Ishikawa (cell line): ENCODE data around the gene ATP9B.

Experiments used
- CREB1 ChIP-seq: IDR thresholded peaks from 2 replicates; pipeline ENCODE4 v1.6.1; 2012; ENCODE audit warnings: low read depth
- EGR1 ChIP-seq: IDR thresholded peaks from 2 replicates; pipeline ENCODE4 v1.6.1; 2012
- EP300 ChIP-seq: IDR thresholded peaks from 2 replicates; pipeline ENCODE4 v1.6.1; 2012; ENCODE audit warnings: borderline replicate concordance
- FOXM1 ChIP-seq: IDR thresholded peaks from 2 replicates; pipeline ENCODE4 v1.6.1; 2012; ENCODE audit warnings: low read depth, borderline replicate concordance
- NFIC ChIP-seq: IDR thresholded peaks from 2 replicates; pipeline ENCODE4 v1.6.1; 2012
- RAD21 ChIP-seq: IDR thresholded peaks from 2 replicates; pipeline ENCODE4 v1.6.1; 2012; ENCODE audit warnings: low read depth
- TAF1 ChIP-seq: IDR thresholded peaks from 2 replicates; pipeline ENCODE4 v1.6.1; 2012; ENCODE audit warnings: low read depth, mild to moderate bottlenecking
- TCF12 ChIP-seq: IDR thresholded peaks from 2 replicates; pipeline ENCODE4 v1.6.1; 2012; ENCODE audit warnings: low read depth
- TEAD4 ChIP-seq: IDR thresholded peaks from 2 replicates; pipeline ENCODE4 v1.6.1; 2012
- YY1 ChIP-seq: IDR thresholded peaks from 2 replicates; pipeline ENCODE4 v1.6.1; 2012; ENCODE audit warnings: low read depth
- TF ChIP-seq, protein P1 (sequence below): IDR thresholded peaks from 2 replicates; pipeline ENCODE4 v1.6.1; 2012
- TF ChIP-seq, protein P2 (sequence below): IDR thresholded peaks from 2 replicates; pipeline ENCODE4 v1.6.1; 2012
- TF ChIP-seq, protein P3 (sequence below): IDR thresholded peaks from 2 replicates; pipeline ENCODE4 v1.6.1; 2012; ENCODE audit warnings: low read depth, mild to moderate bottlenecking

DNA sequence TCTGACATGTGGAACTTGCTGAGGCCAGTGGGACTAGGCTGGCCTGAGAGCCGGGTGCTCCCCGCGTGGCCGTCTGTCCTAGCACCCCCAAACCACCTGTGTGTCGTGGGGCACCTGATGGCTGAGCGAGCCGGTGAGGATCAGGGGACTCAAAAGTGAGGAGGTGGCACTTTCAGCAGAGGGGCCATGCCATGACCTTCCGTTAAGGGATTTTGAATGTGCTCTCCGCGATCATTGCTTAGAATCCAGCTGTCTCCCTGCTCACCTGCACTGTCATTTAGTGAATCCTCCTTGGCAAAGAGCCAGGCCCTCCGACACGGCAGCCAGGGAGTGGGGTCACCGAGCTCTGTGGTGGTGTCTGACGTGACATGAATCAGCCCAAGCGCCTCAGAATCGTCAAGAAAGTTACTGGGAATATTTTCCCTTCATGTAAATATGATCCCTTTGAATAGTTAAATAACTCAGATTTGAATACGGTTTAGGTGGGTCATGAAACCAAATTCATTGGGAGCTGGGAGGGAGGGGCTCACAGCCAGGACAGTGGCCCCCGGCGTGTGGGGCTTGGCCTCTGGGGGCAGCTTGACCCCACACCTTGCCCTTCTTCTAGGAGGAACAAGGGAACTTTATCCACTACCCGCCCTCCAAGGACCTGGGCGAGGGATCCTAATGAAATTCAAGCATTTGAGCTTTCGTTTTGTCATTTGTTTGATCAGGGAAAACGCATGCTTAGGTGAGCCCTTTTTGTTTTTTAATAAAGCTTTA, 336.0 kb downstream of the ATP9B start:
- TF ChIP-seq, protein P1, sequence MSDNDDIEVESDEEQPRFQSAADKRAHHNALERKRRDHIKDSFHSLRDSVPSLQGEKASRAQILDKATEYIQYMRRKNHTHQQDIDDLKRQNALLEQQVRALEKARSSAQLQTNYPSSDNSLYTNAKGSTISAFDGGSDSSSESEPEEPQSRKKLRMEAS = no peak
- TF ChIP-seq FOXM1 = no peak
- no peak for TF ChIP-seq RAD21
- no peak for TF ChIP-seq EP300
- no peak for TF ChIP-seq TCF12
- no peak for TF ChIP-seq TAF1
- TF ChIP-seq, protein P2, sequence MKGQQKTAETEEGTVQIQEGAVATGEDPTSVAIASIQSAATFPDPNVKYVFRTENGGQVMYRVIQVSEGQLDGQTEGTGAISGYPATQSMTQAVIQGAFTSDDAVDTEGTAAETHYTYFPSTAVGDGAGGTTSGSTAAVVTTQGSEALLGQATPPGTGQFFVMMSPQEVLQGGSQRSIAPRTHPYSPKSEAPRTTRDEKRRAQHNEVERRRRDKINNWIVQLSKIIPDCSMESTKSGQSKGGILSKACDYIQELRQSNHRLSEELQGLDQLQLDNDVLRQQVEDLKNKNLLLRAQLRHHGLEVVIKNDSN = no peak
- no peak for TF ChIP-seq NFIC
- no peak for TF ChIP-seq YY1
- no peak for TF ChIP-seq EGR1
- TF ChIP-seq, protein P3, sequence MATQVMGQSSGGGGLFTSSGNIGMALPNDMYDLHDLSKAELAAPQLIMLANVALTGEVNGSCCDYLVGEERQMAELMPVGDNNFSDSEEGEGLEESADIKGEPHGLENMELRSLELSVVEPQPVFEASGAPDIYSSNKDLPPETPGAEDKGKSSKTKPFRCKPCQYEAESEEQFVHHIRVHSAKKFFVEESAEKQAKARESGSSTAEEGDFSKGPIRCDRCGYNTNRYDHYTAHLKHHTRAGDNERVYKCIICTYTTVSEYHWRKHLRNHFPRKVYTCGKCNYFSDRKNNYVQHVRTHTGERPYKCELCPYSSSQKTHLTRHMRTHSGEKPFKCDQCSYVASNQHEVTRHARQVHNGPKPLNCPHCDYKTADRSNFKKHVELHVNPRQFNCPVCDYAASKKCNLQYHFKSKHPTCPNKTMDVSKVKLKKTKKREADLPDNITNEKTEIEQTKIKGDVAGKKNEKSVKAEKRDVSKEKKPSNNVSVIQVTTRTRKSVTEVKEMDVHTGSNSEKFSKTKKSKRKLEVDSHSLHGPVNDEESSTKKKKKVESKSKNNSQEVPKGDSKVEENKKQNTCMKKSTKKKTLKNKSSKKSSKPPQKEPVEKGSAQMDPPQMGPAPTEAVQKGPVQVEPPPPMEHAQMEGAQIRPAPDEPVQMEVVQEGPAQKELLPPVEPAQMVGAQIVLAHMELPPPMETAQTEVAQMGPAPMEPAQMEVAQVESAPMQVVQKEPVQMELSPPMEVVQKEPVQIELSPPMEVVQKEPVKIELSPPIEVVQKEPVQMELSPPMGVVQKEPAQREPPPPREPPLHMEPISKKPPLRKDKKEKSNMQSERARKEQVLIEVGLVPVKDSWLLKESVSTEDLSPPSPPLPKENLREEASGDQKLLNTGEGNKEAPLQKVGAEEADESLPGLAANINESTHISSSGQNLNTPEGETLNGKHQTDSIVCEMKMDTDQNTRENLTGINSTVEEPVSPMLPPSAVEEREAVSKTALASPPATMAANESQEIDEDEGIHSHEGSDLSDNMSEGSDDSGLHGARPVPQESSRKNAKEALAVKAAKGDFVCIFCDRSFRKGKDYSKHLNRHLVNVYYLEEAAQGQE = no peak
- no peak for TF ChIP-seq CREB1
- no peak for TF ChIP-seq TEAD4
